CD4-positive, alpha-beta T cell treated with Interleukin-6 for 4 hours (primary cell): Measurements from ENCODE around the gene CAMK1D.
"Not testable (repeated sequence)": the region's sequence is repeated elsewhere in the genome, so short reads cannot be mapped to it uniquely, and the experiment has no call there.

Experiments used
- DNase-seq: peaks from one replicate; pipeline ENCODE4 v3.0.0-alpha.2; 2020; ENCODE audit warnings: mixed read lengths

CAMK1D gene

DNA sequence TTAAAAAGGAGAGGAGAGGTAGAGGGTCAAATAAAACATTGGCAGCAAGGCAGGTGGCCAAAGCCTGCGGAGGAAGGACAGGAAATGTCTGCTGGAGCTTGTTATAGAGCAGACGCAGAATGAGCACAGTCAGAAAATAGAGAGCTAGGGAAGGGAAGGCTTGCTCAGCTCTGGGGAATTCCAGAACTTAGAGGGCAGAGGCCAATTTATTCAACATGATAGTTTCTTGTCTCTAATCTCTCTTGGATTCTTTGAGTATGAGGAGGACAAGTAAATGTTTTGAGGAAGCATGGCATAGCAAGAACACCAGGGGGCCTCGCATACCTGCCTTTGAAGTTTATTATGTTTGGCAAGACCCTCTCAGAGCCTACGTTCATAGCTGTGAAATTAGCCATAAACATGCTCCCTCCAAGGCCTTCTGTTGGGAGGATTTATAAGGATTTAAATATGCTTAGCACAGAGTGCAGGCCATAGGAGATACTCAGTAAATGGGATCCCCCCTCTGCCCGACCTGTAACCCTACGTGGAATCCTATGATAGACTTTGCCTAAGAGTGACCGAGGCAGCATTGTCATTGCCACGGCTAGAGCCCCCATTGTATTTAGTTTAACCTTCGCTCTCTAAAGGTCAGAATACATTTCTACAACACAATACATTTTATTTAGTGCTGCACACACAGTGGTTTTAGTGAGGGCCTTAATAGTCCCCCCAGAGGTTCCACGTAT lies 358.3 kb downstream of the CAMK1D start:
- no peak for DNase-seq

DNA sequence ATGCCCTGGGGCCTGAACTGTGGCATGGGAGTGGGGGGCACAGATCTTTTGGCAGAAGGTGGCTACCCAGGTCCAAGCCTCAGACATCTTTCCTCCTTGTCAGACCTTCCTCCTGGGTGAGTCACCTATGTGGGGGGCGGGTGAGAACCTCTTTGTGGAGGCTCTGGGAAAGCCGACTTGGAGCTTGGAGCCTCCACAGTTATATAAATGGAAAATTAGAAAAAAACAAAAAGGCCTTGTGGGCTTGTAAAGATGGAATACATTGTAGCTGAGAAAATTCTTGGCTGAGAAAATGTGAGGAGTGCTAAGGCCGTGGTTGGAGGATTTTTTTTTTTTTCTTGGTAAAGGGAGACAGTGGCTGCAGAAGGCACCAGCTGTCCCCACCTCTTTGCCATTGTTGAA lies 359.7 kb downstream of the CAMK1D start:
- DNase-seq = no peak

DNA sequence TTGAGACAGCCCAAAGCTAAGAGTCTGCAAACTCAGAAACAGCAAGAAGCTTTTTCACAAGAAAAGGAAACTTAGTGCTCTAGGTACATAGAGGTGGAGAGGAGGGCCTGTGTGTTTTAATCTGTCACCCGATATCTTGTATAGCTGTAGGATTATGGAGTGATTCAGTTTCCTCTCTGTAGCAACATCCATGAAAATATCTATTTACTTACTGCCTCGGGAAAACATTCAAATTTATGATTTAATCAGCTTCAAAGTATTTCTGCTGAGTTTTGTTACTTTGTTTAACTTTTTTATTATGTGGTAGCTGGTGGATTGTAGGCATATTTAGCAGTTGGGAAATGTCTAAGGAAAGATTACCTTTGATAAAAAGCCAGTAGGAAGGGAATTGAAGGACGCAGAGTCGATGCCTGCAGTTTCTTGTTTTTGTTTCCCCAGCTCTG lies 360.2 kb downstream of the CAMK1D start:
- DNase-seq = no peak

DNA sequence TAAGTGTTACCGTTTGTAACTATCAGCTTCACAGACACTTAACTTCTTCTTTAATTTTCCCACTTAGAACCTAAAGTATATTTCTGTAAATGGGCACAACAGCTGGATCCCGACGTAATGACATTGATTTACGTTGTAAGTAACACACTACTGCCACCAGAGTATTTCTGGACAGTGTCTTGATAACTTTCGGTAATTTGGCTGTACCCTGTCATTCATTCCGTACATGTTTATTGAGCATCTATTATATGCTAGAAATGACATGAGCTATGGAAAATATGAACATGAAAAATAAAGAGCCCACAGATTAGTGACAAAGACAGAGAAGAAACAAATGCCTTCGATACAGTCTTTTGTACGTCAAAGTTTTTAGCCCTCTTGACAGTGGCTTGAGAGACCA lies 360.8 kb downstream of the CAMK1D start:
- DNase-seq = no peak

DNA sequence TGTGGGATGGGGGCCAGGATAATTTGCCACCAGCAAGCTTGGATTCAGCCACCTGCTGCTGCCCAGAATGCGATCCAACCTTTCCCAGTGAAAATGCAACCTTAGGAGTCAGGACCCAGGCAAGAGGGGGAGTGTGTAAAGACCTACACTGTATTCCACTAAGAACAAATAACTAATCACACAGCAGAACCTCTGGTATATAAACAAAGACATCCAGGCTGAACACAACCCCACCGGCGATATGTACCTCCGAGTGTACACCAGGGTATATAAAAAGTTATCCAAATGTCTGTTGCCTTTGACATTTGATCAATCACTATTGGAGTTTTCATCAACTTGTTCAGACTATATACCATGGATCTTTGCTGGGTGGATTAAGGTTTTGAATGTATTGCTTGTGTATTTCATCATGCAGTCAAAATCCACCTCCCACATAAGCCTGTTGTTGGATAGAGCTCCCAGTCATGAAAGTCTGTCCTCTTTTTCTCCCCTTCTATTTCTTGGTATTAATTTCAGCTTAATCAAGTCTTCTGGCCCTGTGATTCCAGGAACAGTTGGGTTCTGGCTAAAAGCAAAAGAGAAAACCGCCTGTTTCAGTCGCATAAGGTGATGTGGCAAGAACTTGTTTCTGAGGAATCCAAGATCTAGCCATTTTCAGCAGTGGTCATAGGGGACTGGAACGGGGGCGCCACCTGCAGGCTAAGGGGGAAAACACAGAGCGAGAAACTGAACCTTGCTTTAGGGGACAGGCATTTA lies 361.4 kb downstream of the CAMK1D start:
- peak; percentile 75 for DNase-seq

DNA sequence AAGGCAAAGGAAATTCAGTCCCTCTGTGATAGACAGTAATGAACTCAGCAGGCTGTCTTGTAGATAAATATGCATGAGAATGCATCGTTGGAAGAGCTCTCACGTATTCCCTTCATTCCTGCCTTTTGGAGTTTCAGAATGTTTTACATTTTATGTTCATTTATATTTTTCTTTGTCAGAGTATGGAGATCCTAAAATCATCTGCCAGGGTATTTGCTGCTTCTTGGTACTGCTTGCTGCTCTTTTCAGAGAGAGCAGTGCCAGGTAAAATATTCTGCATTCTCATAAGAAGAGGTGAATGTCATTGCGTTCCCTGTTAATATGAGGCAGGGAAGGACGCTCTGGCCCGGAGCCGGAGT lies 362.0 kb downstream of the CAMK1D start:
- DNase-seq = no peak

DNA sequence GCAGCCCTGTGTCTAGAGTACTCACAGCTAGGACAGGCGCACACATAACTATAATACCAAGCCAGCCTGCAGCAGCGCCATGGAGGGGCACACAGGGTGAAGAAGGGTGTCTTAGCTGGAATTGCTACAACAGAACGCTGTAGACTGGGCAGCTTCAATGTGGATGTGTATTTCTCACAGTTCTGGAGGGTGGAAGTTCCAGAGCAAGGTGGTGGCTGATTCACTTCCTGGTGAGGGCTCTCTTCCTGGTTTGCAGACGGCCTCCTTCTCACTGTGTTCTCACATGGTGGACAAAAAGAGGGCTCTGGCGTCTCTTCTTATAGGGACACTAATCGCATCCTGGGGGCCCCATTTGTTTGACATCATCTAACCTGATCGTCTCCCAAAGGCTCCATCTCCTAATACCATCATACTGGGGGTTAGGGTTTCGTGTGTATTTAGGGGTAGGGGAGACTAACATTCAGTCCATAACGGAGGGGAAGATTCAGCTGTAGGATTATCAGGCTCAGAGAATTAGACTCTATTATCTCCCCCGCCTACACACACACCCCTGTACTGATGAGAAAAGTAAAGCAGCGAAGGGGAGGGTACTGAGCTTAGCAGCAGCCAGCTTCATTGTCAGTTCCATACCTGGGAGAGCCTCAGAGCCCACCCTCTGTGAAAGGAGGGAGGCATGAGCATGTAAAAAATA lies 363.1 kb downstream of the CAMK1D start:
- no peak for DNase-seq

DNA sequence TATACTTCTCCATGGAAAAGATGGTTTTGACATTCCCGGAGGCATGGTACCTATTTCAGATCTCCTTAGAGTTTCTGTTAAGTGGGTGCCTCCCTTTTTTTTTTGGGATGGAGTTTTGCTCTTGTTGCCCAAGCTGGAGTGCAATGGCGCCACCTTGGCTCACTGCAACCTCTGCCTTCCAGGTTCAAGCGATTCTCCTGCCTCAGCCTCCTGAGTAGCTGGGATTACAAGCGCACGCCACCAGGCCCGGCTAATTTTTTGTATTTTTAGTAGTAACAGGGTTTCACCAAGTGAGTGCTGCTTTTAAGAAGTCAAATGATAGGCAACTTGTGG lies 363.6 kb downstream of the CAMK1D start:
- not testable (repeated sequence) for DNase-seq

DNA sequence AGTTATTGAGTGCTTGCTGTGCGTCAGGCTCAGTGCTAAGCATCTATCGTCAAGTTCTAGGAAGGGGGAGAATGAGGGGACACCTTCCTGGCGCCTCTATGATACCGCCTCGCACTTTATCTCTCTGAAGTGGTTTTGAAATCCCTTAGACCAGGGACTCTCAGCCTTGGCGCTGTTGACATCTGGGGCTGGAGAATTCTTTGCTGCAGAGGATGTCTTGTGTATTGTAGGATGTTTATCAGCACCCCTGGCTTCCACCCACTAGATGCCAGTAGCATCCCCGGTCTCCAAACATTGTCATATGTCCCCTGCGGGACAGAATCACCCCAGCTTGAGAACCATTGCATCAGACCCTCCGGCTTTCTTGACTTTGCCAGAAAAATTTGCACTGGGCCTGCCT lies 366.7 kb downstream of the CAMK1D start:
- DNase-seq = no peak

DNA sequence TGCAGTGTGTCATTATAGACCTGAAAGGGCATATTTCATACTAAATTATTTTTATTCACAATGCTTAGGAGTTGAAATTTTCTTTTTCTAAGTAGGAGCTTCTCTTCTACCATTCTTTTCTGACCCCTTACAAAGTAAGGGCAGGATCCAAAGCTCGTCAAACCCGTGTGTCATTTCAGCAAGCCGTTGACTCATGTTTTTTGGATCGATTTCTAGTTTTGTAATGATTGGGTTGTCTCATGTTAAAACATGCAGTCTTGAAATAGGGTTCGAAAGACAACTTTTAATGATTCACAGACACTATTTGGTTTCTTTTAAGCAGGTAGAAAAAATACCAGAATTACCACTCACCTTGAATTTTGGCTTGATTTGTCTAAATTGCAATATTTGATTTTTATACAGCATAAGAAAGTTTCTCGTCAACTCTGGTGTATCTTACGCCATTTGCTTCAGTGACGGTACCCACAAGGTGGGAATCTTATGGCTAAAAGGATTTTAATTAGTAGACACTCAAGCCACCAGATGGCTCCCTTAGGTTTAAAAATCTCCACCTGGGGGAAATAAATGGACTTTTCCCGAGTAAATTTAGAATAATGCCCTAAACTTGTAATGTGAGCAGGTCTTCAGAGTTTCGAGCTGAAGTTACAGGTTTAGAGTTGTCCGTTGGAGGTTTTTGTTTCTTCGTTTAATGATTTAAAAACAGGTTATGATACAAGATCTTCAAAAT lies 368.8 kb downstream of the CAMK1D start:
- no peak for DNase-seq

DNA sequence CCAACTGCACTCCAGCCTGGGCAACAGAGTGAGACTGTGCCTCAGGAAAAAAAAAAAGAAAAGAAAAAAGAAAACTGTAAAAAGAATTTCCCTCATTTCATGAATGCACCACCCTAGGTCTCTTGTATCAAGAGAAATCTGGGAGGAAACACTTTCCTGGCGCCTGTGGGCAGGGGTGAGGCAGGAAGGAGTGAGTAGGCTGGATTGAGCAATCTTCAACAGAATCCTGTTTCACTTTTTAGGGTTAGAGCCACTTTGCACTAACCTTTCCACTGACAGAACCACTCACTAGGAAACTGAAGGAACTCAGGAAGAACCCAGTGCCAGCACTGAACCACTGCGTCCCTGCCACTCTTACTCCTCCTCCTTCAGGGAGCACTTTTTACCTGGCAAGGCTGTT lies 370.0 kb downstream of the CAMK1D start:
- DNase-seq = no peak

DNA sequence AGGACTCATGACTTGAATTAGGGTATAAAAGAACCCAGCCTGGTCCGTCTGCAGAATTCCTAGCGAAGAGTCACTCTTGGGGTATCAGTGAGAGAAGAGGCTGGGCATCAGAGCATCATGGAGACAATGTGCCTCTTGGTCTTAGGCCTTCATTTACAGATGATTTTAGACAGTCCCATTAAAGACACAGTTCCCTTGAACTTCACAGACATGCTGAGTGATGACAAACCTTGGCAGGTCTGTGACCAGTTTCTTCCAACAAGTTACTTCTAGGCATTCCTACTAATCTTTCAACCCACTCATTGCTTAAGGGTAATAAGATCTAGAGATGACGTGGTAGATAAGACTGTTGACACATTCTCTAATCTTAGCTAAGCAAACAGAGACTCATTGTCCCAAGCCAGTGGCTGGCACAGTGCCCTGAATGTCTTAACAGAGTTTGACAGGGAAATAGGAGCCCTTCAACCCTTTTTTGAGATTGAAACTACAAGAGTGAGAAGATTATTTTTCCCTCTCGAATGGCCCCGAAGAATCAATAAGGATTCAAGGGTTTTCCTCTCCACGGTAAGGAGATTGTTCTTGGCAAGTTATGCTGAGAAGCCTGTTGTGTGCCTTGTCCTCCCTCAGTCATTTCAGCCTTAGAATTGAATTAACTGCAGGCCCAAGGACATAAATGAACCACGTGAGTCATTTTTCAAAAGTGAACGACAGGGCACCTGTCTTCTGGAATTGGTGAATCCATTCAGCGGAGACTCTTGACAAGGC lies 371.1 kb downstream of the CAMK1D start:
- DNase-seq = no peak

DNA sequence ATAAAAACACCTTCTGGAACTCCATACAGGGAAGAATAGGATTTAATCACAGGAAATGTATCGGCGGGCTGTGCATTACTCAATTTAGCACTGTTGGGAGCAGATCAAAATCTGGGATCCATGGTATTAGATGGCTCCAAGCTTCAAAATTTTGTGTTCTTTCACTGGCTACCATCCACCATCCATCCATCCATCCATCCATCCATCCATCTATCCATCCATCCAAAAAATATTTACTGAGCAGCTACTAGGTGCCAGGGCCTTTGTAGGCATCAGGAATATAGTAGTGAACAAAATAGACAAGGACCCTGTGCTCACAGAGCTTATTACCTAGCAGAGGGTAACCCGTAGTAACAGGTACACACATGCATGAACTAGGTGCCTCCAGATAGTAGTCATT lies 372.0 kb downstream of the CAMK1D start:
- DNase-seq = no peak

DNA sequence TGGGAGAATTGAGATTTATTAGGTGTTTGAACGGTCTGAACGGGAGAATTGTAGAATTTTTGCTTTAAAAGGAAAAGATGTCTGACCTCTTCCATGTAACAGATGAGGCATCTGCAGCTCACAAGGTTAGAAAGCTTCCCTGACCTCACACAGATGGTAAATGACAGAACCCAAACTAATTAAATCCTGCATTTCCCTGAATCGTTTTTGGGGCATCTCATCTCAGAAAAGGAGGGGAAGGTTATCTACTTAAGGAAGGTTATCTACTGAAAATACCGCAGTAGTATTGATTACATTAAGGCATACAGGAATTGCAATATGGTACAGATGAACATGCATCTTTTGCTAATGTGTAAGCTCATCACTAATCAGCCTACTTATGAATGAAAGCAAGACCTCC lies 373.9 kb downstream of the CAMK1D start:
- DNase-seq = no peak

DNA sequence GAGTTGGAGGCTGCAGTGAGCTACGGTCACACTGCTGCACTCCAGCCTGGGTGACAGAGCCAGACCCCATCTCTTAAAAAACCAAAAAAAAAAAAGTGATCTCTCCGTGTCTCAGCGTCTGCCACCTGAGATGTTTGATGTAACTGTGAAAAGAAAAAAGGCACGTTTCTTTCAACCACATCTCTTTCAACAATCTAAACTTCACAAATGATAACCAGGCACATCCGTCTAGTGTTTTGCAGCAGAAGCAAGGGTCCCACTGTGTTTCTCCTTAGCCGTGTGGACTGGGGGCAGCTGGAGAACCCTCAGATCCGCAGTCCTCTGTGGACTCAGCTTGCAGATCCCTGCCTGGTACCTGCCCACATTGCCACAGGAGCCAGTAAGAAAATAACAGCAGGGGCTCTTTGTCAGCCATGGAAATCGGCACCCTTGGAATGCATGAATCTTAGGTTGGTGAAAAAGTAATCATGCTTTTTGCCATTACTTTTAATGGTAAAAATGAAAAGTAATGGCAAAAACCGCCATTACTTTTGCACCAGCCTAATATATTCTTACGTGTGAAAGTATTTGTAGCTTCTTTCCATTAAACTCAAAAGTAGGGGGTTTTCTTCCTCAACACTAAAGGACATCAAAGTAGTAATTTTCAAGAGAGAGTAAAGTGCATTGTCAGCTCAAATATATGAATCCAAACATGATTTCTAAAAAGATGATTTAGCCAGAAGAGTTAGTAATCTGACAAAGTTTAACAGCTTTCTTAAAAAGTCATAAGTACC lies 375.6 kb downstream of the CAMK1D start:
- DNase-seq = no peak

DNA sequence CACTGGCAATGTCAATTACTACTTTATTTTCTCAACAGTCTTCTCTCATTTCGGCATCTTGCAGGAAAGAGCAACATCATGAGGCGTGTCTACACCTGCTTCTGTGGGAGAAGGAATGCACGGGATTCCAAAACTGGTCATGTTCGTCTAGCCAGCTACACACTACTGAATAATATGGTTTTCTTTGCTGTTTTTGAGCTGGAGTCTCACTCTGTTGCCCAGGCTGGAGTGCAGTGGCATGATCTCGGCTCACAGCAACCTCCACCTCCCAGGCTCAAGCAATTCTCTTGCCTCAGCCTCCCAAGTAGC lies 376.2 kb downstream of the CAMK1D start:
- DNase-seq = not testable (repeated sequence)

DNA sequence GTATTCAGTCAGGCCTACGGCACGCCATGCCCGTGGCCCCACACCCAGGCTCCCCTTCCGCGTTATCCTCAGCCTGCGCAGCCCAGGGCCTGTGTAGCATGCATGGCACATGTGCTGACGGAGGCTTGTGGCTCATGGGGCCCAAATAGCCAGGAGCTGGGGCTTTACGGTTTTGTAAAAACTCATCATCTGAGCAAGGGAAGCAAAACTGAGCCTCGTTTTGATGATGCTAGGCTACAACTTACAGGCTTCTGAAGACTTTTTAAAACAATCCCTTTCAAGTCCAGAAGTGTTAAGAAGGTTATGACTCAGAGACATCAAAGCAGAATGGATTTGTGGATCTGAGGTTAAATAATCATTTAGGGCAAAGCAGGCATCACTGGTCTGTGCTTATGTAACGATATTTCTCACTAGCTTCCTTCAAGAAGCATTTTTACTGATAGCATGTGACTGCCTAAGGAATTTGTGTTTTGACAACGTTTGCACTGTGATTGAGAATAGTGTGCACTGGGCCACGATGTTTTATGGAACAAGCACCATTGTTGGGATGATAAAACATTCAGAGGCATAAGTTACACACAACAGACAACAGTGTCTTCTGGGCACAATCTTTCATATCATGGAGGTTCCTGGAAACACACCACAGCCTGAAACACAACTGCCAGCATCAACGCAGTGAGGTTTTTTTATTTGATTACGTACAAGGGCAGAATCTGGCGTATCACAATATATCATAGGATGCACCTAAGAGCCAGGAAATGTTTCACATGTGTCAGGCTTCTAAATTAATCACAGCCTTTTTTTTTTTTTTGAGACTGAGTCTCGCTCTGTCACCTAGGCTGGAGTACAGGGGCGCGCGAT lies 377.9 kb downstream of the CAMK1D start:
- DNase-seq = no peak

DNA sequence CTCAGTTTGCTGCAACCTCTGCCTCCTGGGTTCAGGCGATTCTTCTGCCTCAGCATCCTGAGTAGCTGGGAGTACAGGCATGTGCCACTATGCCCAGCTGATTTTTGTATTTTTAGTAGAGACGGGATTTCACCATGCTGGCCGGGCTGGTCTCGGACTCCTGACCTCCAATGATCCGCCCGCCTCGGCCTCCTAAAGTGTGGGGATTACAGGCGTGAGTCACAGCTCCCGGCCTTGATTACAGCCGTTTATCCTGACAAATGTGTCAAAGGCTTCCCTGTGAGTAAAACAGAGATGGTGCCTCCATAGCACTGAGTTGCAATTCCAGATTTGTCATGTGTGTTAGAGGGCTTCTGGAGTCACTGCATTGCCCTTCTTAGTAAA lies 378.5 kb downstream of the CAMK1D start:
- DNase-seq = no peak

DNA sequence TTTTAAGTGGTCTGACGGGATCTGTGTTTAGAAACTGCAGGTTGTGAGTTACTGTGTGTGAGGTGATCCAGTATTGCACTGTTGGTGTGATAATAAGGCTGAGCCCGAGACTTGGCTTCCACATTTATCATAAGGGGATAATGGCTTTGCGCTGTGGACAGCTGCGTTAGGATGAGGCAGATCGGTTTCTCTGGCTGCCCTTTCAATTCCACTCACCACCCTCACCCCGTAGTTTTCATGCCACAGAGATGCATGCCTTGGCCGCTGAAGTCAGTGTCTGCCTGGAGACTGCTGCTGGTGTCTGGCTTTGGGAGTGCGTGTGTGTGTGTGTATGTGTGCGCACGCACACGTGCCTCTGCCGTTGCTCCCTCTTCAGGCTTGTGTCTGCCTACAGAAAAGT lies 379.1 kb downstream of the CAMK1D start:
- DNase-seq = no peak

DNA sequence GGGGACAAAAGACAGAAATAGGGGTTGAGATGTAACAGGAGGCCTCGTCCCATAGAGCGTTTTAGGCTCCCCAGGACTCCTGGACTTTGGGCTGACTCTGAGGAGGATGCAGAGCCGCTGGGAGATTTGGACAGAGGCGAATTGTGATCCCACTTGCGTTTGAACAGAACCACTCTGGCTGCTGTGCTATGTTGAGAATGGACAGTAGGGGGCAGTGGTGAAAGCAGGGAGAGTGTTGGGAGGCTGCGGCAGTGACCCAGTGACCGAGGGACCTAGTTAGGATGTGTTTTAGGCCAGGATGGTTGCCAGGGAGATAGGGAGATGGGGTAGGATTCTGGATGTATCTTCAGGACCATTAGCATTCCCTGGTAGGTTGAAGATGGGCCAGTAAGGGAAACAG lies 380.5 kb downstream of the CAMK1D start:
- no peak for DNase-seq
